GM12873 (cell line): ENCODE measurements around the gene DMWD.

ENCODE experiments used
- TF ChIP-seq, protein P1 (sequence below): IDR thresholded peaks from 2 replicates; pipeline ENCODE4 v1.5.1; 2012; ENCODE audit warnings: low read depth, mild to moderate bottlenecking, moderate library complexity, low read length, control low read depth; ENCODE audit not compliant: insufficient read depth; ENCODE audit errors: missing control alignments

The DMWD gene

DNA sequence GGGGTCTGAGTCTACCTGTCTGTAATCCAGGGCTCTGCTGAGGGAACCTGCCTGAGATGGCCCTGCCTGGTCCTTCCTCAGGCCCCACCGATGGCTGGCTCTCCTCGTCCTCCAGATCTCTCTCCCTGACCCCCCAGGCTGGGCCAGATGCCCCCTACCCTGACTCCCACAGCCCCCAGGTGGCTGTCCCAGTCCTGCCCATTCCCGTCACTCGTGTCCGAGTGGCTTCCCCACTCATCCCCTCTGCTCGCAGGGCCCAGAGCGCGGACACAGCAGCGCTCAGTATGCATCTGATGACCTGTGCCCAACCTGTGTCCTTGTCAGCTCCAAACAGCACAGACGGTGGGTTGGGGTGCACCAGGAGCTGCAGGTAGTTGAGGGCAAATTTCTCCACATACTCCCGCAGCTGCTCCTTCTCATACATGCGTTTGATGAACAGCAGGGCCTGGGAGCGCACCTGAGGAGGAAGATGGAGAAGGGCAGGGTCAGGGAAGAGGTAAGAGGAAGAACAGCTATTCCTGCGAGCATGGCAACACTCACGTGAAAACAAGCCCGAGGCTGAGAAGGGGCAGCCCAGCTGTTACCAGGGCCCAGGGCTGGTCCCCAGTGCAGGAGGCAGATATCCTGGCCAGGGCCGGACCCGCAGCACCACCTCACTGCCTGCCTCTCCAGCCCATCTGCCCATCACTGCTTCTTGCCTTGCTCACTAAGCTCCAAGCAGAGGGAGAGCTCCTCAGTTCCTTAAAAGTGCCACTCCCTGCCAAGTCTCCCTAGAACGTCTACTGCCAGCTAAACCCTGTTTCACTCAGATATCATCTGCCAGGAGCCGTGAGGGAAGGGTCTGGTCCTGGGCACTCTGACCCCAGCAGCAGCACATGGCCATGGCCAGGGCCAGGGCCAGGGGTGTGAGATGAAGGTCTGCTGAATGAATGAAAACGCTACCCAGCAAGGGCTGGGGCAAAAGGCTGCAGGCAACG, 33.6 kb upstream of the DMWD start:
- TF ChIP-seq, protein P1, sequence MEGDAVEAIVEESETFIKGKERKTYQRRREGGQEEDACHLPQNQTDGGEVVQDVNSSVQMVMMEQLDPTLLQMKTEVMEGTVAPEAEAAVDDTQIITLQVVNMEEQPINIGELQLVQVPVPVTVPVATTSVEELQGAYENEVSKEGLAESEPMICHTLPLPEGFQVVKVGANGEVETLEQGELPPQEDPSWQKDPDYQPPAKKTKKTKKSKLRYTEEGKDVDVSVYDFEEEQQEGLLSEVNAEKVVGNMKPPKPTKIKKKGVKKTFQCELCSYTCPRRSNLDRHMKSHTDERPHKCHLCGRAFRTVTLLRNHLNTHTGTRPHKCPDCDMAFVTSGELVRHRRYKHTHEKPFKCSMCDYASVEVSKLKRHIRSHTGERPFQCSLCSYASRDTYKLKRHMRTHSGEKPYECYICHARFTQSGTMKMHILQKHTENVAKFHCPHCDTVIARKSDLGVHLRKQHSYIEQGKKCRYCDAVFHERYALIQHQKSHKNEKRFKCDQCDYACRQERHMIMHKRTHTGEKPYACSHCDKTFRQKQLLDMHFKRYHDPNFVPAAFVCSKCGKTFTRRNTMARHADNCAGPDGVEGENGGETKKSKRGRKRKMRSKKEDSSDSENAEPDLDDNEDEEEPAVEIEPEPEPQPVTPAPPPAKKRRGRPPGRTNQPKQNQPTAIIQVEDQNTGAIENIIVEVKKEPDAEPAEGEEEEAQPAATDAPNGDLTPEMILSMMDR, result no peak

DNA sequence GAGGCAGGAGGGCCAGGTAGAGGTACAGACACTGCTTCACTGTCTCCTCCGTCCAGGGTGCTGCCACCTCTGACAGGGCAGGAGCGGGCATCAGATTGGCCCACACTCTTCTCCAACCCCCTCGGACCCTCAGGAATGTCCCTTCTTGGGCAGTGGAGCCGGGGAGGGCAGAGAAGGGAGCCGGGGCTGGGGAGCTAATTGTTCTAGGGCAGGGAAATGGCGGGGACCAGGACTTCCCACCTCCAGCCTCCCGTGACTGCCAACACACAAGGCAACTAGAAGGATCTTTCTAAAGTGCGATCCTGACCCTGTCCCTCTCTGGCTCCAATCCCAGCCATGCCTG, 32.6 kb upstream of the DMWD start:
- TF ChIP-seq, protein P1, result no peak

DNA sequence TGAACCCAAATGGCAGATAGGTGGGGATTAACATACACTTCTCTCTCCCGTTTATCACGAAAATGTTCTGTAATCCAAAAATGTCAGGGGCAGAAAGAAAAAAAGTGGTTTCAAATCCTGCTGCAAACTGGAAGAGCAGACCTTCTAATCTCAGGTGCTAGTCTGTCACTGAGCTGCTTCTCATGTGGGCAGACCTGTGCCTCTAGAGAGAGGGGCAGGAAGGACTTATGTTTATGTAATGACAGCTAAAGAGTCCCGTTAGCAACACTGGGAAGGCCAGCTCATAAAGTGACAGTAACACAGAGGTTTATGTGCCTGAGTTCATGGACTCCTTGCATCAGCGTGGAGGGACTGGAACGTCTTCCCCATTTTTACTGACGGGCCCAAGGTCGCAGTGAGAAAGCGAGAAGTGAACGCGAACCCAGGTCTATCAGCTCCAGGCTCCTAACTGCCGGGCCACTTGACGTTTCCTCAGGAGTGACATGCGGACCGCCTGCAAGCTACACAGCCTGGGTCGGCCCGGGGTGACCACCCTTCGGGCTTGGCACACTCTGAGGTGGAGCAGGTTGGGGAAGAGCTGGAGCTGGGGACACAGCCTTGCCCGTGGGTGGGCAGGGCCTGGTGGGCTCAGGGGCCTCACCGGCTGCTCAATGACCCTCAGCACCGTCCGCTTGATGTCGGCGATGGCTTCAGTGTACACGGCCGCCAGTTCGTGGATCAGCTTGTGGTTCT, 32.1 kb upstream of the DMWD start:
- TF ChIP-seq, protein P1, result no peak

DNA sequence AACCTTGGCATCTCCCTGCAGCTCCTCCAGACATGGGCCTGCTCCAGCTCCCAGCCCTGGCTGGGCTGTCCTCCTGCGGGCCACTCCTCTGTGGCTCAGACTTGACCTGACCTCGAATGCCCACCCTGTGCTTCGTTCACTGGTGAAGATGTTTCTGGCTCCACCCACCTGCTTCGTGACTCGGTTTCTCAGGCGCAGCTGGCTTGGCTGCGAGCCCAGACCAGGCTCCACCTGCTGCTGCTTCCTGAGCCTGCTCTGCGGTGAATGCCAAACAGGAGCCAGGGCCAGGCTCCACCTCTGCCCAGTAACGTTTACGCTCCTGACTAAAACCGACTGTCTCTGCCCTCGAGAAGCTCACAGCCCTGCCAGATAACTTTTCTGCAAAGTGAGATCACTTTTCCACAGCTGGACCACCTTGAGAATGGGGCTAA, 31.4 kb upstream of the DMWD start:
- TF ChIP-seq, protein P1, result no peak

DNA sequence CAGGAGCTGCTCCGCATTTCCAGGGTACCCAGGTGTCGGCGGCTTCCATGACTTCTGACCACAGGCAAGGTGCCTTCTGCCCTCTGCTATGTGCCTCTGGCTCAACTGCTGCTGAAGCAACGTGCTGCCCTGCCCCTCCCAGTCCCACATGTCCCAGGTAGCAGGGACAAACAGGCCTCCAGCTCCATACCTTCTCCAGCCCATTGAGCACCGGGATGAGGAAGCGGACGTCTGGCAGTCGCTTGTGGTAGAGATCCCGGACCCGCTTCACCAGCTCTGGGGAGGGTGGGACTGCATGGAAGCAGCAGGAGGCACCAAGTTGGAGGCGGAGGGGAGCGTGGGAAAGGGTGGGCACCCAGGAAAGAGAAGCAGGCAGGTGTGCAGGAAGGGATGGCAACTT, 30.5 kb upstream of the DMWD start:
- TF ChIP-seq, protein P1, result no peak

DNA sequence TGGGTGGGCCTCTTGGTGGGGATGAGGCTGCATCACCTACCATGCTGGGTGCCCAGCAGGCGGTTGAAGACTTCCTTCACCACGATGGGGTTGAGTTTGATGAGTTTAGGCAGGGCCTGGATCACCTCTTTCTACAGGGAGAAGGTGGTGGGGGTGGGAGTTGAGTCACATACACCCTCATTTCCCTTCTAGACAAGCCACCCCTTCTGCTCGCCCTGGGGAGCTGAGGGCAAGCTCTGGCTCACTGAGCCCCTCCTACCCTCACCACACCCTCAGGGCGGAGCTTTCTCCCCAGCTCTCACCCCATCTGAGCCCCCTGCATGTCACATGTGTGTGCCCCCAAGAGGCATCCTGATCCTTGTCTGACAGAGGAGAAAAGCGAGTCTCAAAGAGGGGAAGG, 30.1 kb upstream of the DMWD start:
- TF ChIP-seq, protein P1, result no peak

DNA sequence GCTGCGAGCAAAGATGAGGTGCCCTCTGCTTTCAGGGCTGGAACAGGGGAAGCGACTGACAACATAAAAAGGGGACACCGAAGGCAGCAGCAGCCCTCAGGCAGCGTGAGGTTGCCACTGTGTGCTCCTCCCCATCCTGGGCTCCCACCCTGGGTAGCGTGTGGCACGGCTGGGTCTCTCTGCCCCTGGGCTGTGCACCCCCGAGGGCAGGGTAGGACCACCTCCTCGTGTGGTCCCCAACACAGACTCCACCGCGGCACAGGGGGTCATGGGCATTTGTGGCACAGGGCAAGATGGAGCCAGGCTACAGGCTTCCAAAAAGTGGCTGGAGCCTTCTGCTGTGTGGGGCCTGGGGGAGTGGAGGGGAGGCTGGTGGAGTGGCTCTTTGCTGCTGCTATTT, 28.9 kb upstream of the DMWD start:
- TF ChIP-seq, protein P1, result no peak
